Omental fat pad (tissue), 4 donors: ENCODE results near the gene BEST1. TPM values are rescaled to one million over a fixed set of nuclear protein-coding genes. Genes with fewer than 3 reads are reported as not detected.
A peak's percentile ranks its signal among the peaks of the same experiment; 100 is the strongest.

ENCODE experiments used
- ATAC-seq: fragments of 150-250 bp; one replicate; pipeline ENCODE4 v1.9.1; 2016; ENCODE audit warnings: mild to moderate bottlenecking, moderate library complexity; ENCODE audit not compliant: low FRiP score
- DNase-seq: peaks from one replicate; pipeline ENCODE4 v3.0.0-alpha.2; 2019; ENCODE audit warnings: low spot score
- CTCF ChIP-seq, 3 donors: fragments of 450-650 bp; IDR thresholded peaks; one replicate each; pipeline ENCODE4 v1.5.1; 2016 to 2017; ENCODE audit warnings: antibody characterized with exemption in 3 of 3, mild to moderate bottlenecking in 3 of 3, moderate library complexity in 2 of 3
- total RNA-seq, 4 donors: library from RNA; depleted of rRNA; stranded (reverse); fragments of >200 nt; gene quantifications; one replicate each; pipeline ENCODE4 v1.1.0, GENCODE V29; 2016

BEST1 gene
- total RNA-seq, 4 donors from 2014 or later, result 5.8 to 17.0 (median 12.0) TPM

GRCh38 chr11:61916737-61917333 is 33.3 kb upstream of the BEST1 start:
- no peak for TF ChIP-seq CTCF (IDR thresholded peaks at IDR 0.05)

GRCh38 chr11:61917334-61918109 is 32.6 kb upstream of the BEST1 start, which contains the start of gene RAB3IL1:
Gene RAB3IL1, minus strand, starts transcription at chr11:61917566. Its CDS starts 199 bp downstream, at chr11:61917367.
- TF ChIP-seq CTCF (IDR thresholded peaks at IDR 0.05), result no peak
- no peak for DNase-seq

More at GRCh38 chr11:61916737-61917333, 33.3 kb upstream of the BEST1 start:
- no peak for DNase-seq
- ATAC-seq, result peak; percentile 1

GRCh38 chr11:61918251-61918937 is 31.8 kb upstream of the BEST1 start:
- no peak for DNase-seq

More at GRCh38 chr11:61917334-61918109, 32.6 kb upstream of the BEST1 start, which contains the start of gene RAB3IL1:
- ATAC-seq, result peak; percentile 85

GRCh38 chr11:61918938-61919704 is 31.0 kb upstream of the BEST1 start:
- no peak for TF ChIP-seq CTCF (IDR thresholded peaks at IDR 0.05)
- no peak for ATAC-seq
- DNase-seq, result no peak

More at GRCh38 chr11:61918251-61918937, 31.8 kb upstream of the BEST1 start:
- ATAC-seq, result no peak
- no peak for TF ChIP-seq CTCF (IDR thresholded peaks at IDR 0.05)

- ATAC-seq, result no peak
- no peak for TF ChIP-seq CTCF (IDR thresholded peaks at IDR 0.05)
- peak; percentile 21 for DNase-seq
Measured at GRCh38 chr11:61919705-61920631, 30.2 kb upstream of the BEST1 start.
